HG03045 (cell line): Measurements from ENCODE around the gene MTUS2.

Experiments
- ATAC-seq: cut with Tn5 transposase; IDR thresholded peaks from one replicate; pipeline ENCODE4 v1.9.1; 2021; ENCODE audit warnings: mild to moderate bottlenecking, moderate library complexity; ENCODE audit not compliant: unreplicated experiment

The MTUS2 gene

GRCh38 chr13:29499506-29500165 is 679.5 kb downstream of the MTUS2 start:
- no peak for ATAC-seq

GRCh38 chr13:29500386-29500785 is 680.2 kb downstream of the MTUS2 start:
- no peak for ATAC-seq

GRCh38 chr13:29501674-29502073 is 681.5 kb downstream of the MTUS2 start:
- no peak for ATAC-seq

- no peak for ATAC-seq
These were observed 682.4 kb downstream of the MTUS2 start for GRCh38 chr13:29502391-29503008.

GRCh38 chr13:29503041-29503837 is 683.1 kb downstream of the MTUS2 start:
- no peak for ATAC-seq

- no peak for ATAC-seq
These were observed 684.6 kb downstream of the MTUS2 start for GRCh38 chr13:29504691-29505090.

- ATAC-seq, result no peak
These were observed 685.4 kb downstream of the MTUS2 start for GRCh38 chr13:29505511-29505910.

GRCh38 chr13:29505950-29506349 is 685.8 kb downstream of the MTUS2 start:
- no peak for ATAC-seq

- ATAC-seq, result no peak
These were observed 687.2 kb downstream of the MTUS2 start for GRCh38 chr13:29507356-29507755.

- no peak for ATAC-seq
These were observed 688.2 kb downstream of the MTUS2 start for GRCh38 chr13:29508130-29508875.

GRCh38 chr13:29508876-29509252 is 688.7 kb downstream of the MTUS2 start:
- ATAC-seq, result no peak

- no peak for ATAC-seq
These were observed 690.0 kb downstream of the MTUS2 start for GRCh38 chr13:29509999-29510589.

- ATAC-seq, result no peak
These were observed 690.5 kb downstream of the MTUS2 start for GRCh38 chr13:29510651-29511084.

GRCh38 chr13:29511106-29511796 is 691.1 kb downstream of the MTUS2 start:
- ATAC-seq, result no peak

- ATAC-seq, result no peak
These were observed 691.8 kb downstream of the MTUS2 start for GRCh38 chr13:29511980-29512379.

- no peak for ATAC-seq
These were observed 693.2 kb downstream of the MTUS2 start for GRCh38 chr13:29513002-29513980.

GRCh38 chr13:29513981-29514719 is 694.0 kb downstream of the MTUS2 start:
- ATAC-seq, result no peak

GRCh38 chr13:29514720-29515310 is 694.7 kb downstream of the MTUS2 start:
- no peak for ATAC-seq
